ENCODE results near the gene PIANP.
"Not testable (repeated sequence)": the region's sequence is repeated elsewhere in the genome, so short reads cannot be mapped to it uniquely, and the experiment has no call there.

Gene PIANP

GRCh38 chr12:6700646-6701051 lies at the start of gene PIANP:
Gene PIANP (minus strand): TSS chr12:6700815. CDS start chr12:6698061, 2,754 bp downstream.
- peak; percentile 65 for DNase-seq

- DNase-seq: no peak
Measured at GRCh38 chr12:6748761-6749160, 48.1 kb upstream of the PIANP start.

- no peak for DNase-seq
Measured at GRCh38 chr12:6747216-6747615, 46.6 kb upstream of the PIANP start.

- no peak for DNase-seq
Measured at GRCh38 chr12:6745741-6746525, 45.3 kb upstream of the PIANP start.

- DNase-seq: not testable (repeated sequence)
Measured at GRCh38 chr12:6743300-6743699, 42.7 kb upstream of the PIANP start.

GRCh38 chr12:6742834-6743233 lies 42.2 kb upstream of the PIANP start:
- DNase-seq: no peak

GRCh38 chr12:6742080-6742479 lies 41.5 kb upstream of the PIANP start:
- not testable (repeated sequence) for DNase-seq

GRCh38 chr12:6736754-6737153 lies 36.1 kb upstream of the PIANP start:
- no peak for DNase-seq

GRCh38 chr12:6735448-6736191 lies 35.0 kb upstream of the PIANP start:
- peak; percentile 41 for DNase-seq

- DNase-seq: no peak
Measured at GRCh38 chr12:6734506-6735387, 34.1 kb upstream of the PIANP start.

GRCh38 chr12:6730169-6730568 lies 29.6 kb upstream of the PIANP start:
- no peak for DNase-seq

GRCh38 chr12:6729186-6729585 lies 28.6 kb upstream of the PIANP start:
- DNase-seq: no peak

- DNase-seq: no peak
Measured at GRCh38 chr12:6725350-6725749, 24.7 kb upstream of the PIANP start.

- no peak for DNase-seq
Measured at GRCh38 chr12:6724409-6724797, 23.8 kb upstream of the PIANP start.

GRCh38 chr12:6723607-6724408 lies 23.2 kb upstream of the PIANP start, which contains the start of gene COPS7A:
Gene COPS7A (plus strand): TSS chr12:6724046. CDS start chr12:6724657, 611 bp downstream.
- DNase-seq: peak; percentile 91

GRCh38 chr12:6722863-6723262 lies 22.2 kb upstream of the PIANP start:
- no peak for DNase-seq

GRCh38 chr12:6716874-6717437 lies 16.3 kb upstream of the PIANP start:
- no peak for DNase-seq

GRCh38 chr12:6716031-6716873 lies 15.6 kb upstream of the PIANP start:
- DNase-seq: not testable (repeated sequence)

- no peak for DNase-seq
Measured at GRCh38 chr12:6708960-6709394, 8.4 kb upstream of the PIANP start.

GRCh38 chr12:6708351-6708750 lies 7.7 kb upstream of the PIANP start:
- not testable (repeated sequence) for DNase-seq

- DNase-seq: no peak
Measured at GRCh38 chr12:6703631-6704030, 3.0 kb upstream of the PIANP start.
